KOPT-K1 (cell line): ENCODE results near the gene TXNL4B.

Experiments used
- H3K27ac ChIP-seq: fragments of 200-600 bp; sonication (generic); 2 replicates; pipeline ENCODE4 v1.5.1; 2016; ENCODE audit warnings: antibody characterized with exemption, mild to moderate bottlenecking, low read depth, low read length; ENCODE audit not compliant: poor library complexity, severe bottlenecking
- H3K36me3 ChIP-seq: fragments of 200-600 bp; sonication (generic); 2 replicates; pipeline ENCODE4 v1.5.1; 2017; ENCODE audit warnings: antibody characterized with exemption, mild to moderate bottlenecking, low read length, moderate library complexity; ENCODE audit not compliant: insufficient read depth
- H3K9me3 ChIP-seq: fragments of 200-600 bp; sonication (generic); 2 replicates; pipeline ENCODE4 v1.5.1; 2017; ENCODE audit warnings: antibody characterized with exemption, low read length, mild to moderate bottlenecking; ENCODE audit not compliant: insufficient read depth, poor library complexity, severe bottlenecking

The TXNL4B gene

DNA sequence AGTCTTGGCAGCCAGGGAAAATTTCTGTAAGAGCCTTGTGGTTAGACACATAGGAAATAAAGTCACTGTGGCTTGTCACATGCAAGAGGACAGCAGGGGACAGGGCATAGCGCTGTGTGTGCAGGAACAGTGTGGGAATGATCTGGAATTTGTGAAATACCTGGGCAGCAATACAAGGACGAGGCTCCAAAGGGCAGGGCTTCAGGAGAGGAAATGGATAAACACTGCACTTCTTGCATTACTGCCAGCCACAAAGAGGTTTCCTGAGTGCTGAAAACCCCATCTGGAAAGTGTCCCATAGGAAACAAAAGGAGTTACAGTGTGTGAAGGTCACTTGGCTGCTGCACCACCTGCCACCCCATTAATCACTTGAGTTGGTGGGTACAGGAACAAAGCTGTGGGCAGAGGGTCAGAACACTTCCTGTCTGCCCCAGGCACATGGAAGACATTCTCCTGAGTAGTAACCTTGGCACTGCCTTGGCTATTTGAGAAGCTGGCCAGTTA, 51.2 kb downstream of the TXNL4B start:
- Histone ChIP-seq H3K27ac (no peak overlapping the region), H3K9me3 (no peaks in the 10 kb centered on the region), H3K36me3 (no peaks in the 10 kb centered on the region)

DNA sequence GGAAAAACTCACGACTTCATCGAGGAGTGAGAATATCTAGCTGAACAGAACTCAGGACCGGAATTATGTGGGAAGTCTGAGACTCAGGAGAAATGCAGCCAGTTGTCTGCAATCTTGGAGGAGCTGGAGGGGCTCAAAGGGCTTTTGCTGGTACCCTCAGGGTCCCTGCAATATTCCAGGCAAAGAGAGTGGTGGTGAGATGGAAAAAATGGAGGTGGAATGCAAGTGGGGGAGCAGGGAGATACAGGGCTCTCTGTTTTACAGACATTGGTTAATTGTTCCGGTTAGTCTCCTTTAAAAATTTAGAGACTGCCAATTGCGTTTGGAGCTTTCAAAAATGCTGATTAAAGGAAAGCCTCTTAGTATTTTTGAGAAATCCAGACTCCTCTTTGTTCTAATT, 57.3 kb downstream of the TXNL4B start:
- Histone ChIP-seq H3K36me3 (no peaks in the 10 kb centered on the region), H3K27ac (no peak overlapping the region), H3K9me3 (no peaks in the 10 kb centered on the region)
